ENCODE data around the gene ANTXR1. TPM values are rescaled to one million over a fixed set of nuclear protein-coding genes. Genes with fewer than 3 reads are reported as not detected.

The ANTXR1 gene
- total and polyA plus RNA-seq, 2 of the 8 experiments (the other 6 are each of a cell fraction or from before 2014, with no cell fraction given), result 15.8 to 44.3 TPM

DNA sequence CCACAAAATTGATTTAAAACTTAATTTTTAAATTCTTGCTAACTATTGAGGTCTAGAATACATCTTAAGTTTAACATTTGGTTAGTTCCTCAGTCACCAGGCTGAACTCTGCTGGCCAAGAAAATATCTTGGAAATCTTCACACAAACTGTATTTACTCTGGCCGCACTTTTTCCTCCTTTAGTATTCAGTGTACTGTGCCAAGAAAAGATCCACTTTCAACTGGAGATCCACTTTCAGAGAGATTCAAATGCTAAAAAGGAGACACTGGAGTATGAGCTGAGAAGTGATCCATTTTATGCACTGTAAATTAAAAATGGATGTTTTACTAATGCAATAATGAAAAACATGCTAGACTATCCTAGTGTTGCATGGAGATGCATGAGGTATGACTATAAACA is 98.1 kb downstream of the ANTXR1 start (continued):
- TF ChIP-seq BACH1 (IDR thresholded peaks at IDR 0.05; ENCODE audit: low read length) (no peak), NRF1 (IDR thresholded peaks at IDR 0.05; ENCODE audit: low read depth, low read length) (no peak)

Data from H1 (cell line).